Fibroblast of upper back skin (primary cell): ENCODE data around the gene NCSTN.

ENCODE experiments used
- DNase-seq: peaks from one replicate; pipeline ENCODE4 v3.0.0-alpha.2; 2013

Gene NCSTN

GRCh38 chr1:160342953-160343869, at the start of gene NCSTN, which contains the start of gene COPA:
NCSTN (plus strand) TSS chr1:160343383; CDS start chr1:160343397, 14 bp downstream.
COPA (minus strand) TSS chr1:160343250; CDS start chr1:160343170, 80 bp downstream.
- DNase-seq = peak; percentile 96

GRCh38 chr1:160296036-160296435, 47.1 kb upstream of the NCSTN start:
- DNase-seq = no peak

DNA sequence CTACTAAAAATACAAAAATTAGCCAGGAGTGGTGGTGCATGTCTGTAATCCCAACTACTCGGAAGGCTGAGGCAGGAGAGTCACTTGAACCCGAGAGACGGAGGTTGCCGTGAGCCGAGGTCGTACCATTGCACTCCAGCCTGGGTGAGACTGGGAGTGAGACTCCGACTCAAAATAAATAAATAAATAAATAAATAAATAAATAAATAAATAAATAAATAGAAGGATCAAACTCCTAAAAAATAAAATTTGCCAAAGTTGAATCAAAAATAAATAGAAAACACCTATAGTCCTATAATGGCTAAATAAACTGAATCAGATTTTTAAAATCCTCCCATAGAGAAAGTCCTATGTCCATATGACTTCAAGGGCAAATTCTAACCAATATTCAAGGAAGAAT, 43.0 kb upstream of the NCSTN start:
- DNase-seq = no peak

GRCh38 chr1:160307118-160307791, 35.9 kb upstream of the NCSTN start:
- DNase-seq = no peak

- peak; percentile 16 for DNase-seq
These were observed 34.6 kb upstream of the NCSTN start for GRCh38 chr1:160308451-160309184.

GRCh38 chr1:160309185-160309557, 34.0 kb upstream of the NCSTN start:
- peak; percentile 3 for DNase-seq

- no peak for DNase-seq
These were observed 33.6 kb upstream of the NCSTN start for GRCh38 chr1:160309571-160309970.

DNA sequence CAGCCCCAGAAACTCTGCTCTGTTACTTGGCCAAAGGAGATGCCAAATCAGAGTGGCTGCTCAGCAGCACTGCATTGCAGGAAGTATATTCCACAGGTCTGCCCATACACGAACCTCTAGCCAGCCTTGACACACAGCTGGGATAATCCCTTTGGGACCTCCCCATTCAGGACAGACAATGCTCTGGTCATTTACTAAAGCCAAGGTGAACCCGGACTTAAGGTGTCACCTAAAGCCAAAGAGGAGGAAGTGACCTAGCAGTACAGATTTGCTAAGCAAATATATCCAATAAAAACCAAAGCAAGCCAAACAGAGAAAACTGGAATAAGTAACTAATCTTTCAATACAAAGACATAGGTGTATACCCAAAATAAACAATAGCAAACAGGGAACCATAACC, 27.8 kb upstream of the NCSTN start:
- DNase-seq = no peak

GRCh38 chr1:160322831-160323230, 20.4 kb upstream of the NCSTN start:
- no peak for DNase-seq

- DNase-seq = no peak
These were observed 17.9 kb upstream of the NCSTN start for GRCh38 chr1:160325252-160325651.

DNA sequence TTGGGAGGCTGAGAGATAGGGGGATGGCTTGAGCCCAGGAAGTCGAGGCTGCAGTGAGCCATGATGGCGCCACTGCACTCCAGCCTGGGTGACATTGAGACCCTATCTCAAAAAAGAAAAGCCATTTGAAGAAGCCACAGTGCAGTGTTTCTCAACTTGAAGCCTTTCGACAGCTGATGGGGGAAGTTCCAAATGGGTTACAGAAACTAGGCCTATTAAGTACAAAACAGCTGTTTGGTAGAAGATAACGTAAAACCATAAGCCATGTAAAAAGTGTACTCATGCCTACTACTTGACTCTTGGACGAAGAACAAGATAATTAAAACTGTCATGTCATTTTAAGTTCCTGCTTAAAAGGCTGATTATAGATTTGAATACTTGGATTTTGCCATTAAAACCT, 16.8 kb upstream of the NCSTN start:
- DNase-seq = no peak

DNA sequence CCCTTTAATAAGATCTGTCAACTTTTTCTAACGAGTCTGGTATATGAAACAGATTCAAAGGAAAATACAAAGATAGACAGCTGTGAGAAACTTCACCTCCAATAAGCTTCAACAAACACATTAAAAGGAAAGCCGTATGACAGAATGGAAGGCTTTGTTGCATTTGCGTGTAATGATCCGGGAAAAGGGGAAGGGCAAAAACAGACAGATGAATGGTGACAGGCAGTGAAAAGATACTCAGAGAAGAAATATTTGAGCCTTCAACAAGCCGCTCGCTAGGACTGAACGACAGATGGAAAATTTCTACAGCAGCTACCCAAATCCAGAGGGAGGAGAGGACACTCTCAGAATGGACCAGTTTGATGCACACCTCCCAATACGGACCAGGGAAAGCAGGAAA, 15.0 kb upstream of the NCSTN start:
- DNase-seq = no peak

- no peak for DNase-seq
These were observed 13.1 kb upstream of the NCSTN start for GRCh38 chr1:160330119-160330518.

GRCh38 chr1:160332516-160332915, 10.7 kb upstream of the NCSTN start:
- no peak for DNase-seq

DNA sequence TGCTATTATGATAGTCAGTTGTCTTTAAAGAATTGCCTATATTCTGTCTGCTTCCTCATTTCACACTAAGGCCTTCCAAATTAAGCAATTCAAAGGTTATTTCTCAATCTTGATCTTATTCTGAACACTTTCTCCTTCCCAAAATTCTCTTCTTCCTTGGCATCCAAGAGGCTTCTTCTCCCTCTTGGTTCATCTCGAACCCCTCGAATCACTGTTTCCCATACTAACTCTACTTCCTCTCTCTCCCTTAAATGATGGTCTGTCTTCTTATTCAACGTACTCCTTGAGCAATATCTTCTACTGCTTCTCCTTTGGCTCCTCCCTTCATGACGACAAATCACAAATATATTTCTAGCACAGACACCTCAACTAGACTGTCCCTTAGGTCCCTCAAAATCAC, 4.6 kb upstream of the NCSTN start:
- no peak for DNase-seq

- no peak for DNase-seq
These were observed 3.0 kb upstream of the NCSTN start for GRCh38 chr1:160340146-160340545.

GRCh38 chr1:160340866-160341265, 2.3 kb upstream of the NCSTN start:
- DNase-seq = no peak

DNA sequence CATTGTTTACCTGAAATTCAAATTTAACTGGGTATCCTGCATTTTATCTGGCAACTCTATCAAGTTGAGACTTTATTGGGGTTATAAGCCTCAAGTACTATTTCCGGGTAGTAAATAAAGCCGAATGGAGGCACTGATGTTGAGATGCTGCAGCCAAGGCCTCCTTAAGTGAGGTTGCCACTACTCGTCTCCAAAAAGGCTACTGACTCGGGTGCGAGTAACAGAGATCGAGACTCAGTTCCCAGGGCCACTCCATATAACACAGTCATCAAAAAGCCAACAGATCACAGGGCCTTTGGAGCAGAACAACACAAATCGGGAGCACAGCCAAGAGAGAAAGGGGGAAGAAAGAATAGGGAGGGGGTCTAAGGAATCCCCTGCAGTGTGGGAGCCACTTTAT, 657 bp upstream of the NCSTN start:
- DNase-seq = no peak

DNA sequence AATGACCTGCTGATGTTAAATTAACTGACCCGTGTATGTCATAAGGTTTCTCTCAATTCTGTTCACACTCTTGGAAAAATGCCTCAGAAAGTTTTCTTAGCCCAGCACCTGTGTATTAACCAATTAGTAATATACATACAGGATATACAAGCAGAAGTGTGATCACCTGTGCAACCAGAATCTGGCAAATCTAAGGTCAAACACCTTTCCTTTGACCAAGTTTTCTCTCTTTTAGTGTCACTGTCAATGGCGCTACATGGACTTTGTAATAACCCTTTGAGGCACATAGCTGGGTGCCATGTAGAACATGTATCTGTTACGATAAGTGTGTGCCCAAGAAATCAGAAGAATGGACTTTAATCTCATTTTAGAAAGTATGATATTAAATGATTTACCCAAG, 1.1 kb downstream of the NCSTN start:
- no peak for DNase-seq

- DNase-seq = no peak
These were observed 1.8 kb downstream of the NCSTN start for GRCh38 chr1:160344936-160345335.

DNA sequence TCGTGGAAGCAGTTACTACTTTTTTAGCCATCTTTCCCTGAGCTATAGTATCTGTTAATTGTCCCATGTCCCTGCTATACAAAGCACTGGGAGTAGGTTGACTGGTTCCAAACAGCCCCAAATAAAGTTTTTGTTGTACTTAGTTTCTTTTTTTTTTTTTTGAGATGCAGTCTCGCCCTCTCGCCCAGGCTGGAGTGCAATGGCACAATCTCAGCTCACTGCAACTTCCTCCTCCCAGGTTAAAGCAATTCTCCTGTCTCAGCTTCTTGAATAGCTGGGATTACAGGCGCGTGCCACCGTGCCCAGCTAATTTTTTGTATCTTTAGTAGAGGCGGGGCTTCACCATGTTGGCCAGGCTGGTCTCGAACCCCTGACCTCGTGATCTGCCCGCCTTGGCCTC, 3.3 kb downstream of the NCSTN start:
- DNase-seq = no peak

- no peak for DNase-seq
These were observed 3.8 kb downstream of the NCSTN start for GRCh38 chr1:160346958-160347357.

DNA sequence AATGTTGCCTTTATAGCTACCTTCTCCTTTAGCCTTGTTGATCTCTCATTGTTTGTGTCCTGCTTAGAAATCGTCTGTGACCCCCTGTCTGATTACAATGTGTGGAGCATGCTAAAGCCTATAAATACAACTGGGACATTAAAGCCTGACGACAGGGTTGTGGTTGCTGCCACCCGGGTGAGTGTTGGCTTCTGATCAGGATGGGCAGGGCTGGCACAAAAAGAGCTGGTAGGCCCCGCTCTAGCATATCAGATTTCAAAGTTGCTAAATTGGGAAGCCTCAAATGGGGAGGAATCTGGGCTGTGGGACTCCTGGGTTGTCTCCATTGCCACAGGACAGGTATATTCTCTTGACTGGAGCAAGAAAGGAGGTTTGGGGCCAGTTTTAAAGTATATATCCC, 8.4 kb downstream of the NCSTN start:
- no peak for DNase-seq

GRCh38 chr1:160352555-160352954, 9.4 kb downstream of the NCSTN start:
- DNase-seq = no peak
